ENCODE measurements around the gene ZFR2. TPM values are rescaled to one million over a fixed set of nuclear protein-coding genes. Genes with fewer than 3 reads are reported as not detected.
"Not testable (repeated sequence)": the region's sequence is repeated elsewhere in the genome, so short reads cannot be mapped to it uniquely, and the experiment has no call there.

The ZFR2 gene
- total RNA-seq, 1 experiment from 2014 or later, result not detected

DNA sequence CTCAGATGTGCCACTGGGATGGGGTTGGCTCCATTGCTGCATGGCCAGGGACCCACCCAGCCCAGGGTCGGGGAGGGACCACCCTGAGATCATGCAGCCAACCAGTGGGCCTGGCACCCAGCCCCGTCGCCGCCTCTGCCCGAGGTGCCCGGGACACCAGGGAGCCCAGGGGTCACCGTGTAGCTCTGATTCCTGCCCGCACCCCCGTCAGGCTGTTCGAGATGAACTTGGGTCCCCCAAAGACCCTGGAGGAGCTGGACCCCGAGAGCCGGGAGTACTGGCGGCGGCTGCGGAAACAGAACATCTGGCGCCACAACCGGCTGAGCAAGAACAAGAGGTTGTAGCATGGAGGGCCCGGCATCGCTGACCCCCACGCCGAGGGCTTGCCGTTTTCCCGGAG is 101.8 kb downstream of the ZFR2 start:
- ChIA-PET POLR2A (ENCODE audit: unreplicated experiment) (no interaction called here), CTCF (no interaction called here)
- no peak overlapping the region for H3K9ac ChIP-seq (ENCODE audit: low read length)
- no peak for ATAC-seq
- H3K36me3 ChIP-seq (ENCODE audit: low read depth, low read length), result no peaks in the 10 kb centered on the region
- TF ChIP-seq, protein P1, sequence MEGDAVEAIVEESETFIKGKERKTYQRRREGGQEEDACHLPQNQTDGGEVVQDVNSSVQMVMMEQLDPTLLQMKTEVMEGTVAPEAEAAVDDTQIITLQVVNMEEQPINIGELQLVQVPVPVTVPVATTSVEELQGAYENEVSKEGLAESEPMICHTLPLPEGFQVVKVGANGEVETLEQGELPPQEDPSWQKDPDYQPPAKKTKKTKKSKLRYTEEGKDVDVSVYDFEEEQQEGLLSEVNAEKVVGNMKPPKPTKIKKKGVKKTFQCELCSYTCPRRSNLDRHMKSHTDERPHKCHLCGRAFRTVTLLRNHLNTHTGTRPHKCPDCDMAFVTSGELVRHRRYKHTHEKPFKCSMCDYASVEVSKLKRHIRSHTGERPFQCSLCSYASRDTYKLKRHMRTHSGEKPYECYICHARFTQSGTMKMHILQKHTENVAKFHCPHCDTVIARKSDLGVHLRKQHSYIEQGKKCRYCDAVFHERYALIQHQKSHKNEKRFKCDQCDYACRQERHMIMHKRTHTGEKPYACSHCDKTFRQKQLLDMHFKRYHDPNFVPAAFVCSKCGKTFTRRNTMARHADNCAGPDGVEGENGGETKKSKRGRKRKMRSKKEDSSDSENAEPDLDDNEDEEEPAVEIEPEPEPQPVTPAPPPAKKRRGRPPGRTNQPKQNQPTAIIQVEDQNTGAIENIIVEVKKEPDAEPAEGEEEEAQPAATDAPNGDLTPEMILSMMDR (conservative IDR thresholded peaks at IDR 0.05; ENCODE audit: low read depth, low read length), result no peak
- TF ChIP-seq EZH2phosphoT487 (IDR thresholded peaks at IDR 0.05; ENCODE audit: borderline replicate concordance, low read length) (no peak), EZH2 (IDR thresholded peaks at IDR 0.05; ENCODE audit: low read length, unreplicated experiment) (no peak)
- H3K9me2 ChIP-seq (replicated peaks; ENCODE audit: low read length), result no peaks in the 10 kb centered on the region
- no peaks in the 10 kb centered on the region for H3K27me3 ChIP-seq (ENCODE audit: low read length)
- H4K20me1 ChIP-seq (ENCODE audit: low read length), result no peaks in the 10 kb centered on the region
- peaks cover 5% of the 10 kb centered on the region; the same call in 1 of the 2 replicates for H3K79me2 ChIP-seq (ENCODE audit: low read length)
- H2AFZ ChIP-seq (ENCODE audit: low read length), result no peak overlapping the region
- no TSS peak for BruUV-seq (replicated peaks)
- no peak for DNase-seq
- H3K27ac ChIP-seq (ENCODE audit: low read length), result no peak overlapping the region
- intact Hi-C loops (cut with micrococcal nuclease), result no loop called here
- H3K4me2 ChIP-seq (ENCODE audit: low read length), result no peak overlapping the region
- H3K4me1 ChIP-seq (ENCODE audit: insufficient read depth, low read length), result peaks cover 5% of the 10 kb centered on the region; the same call in 1 of the 2 replicates
- H3K4me3 ChIP-seq (ENCODE audit: low read length), result no peak overlapping the region
- H3F3A ChIP-seq (ENCODE audit: low read length, unreplicated experiment), result no peaks in the 10 kb centered on the region
- no peaks in the 10 kb centered on the region for H3K9me3 ChIP-seq (ENCODE audit: low read length)

DNA sequence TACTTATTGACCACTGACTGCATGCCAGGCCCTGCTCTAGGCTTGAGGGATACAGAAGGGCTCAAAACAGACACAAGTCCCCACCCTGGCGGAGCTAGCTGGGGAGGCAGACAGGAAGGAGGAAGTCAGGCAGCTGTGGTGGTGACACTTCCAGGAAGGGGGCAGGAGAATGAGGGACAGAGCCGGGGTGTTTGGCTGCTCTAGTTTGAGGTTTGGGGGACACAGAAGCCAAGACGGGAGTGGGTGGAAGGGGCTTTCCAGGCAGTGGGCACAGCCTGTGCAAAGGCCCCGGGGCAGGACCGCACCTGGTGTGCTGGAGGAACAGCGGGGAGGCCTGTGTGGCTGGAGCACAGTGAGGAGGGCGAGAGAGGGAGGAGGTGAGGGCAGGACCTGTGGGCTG is 102.3 kb downstream of the ZFR2 start:
- Histone ChIP-seq H2AFZ (ENCODE audit: low read length) (no peak overlapping the region), H3F3A (ENCODE audit: low read length, unreplicated experiment) (no peaks in the 10 kb centered on the region), H3K9ac (ENCODE audit: low read length) (no peak overlapping the region), H3K27ac (ENCODE audit: low read length) (no peak overlapping the region), H3K4me2 (ENCODE audit: low read length) (no peak overlapping the region), H3K4me1 (ENCODE audit: insufficient read depth, low read length) (peaks cover 5% of the 10 kb centered on the region; the same call in 1 of the 2 replicates), H3K27me3 (ENCODE audit: low read length) (no peaks in the 10 kb centered on the region), H3K9me2 (replicated peaks; ENCODE audit: low read length) (no peaks in the 10 kb centered on the region), H3K4me3 (ENCODE audit: low read length) (no peak overlapping the region), H4K20me1 (ENCODE audit: low read length) (no peaks in the 10 kb centered on the region), H3K9me3 (ENCODE audit: low read length) (no peaks in the 10 kb centered on the region), H3K36me3 (ENCODE audit: low read depth, low read length) (no peaks in the 10 kb centered on the region), H3K79me2 (ENCODE audit: low read length) (peaks cover 5% of the 10 kb centered on the region; the same call in 1 of the 2 replicates)
- DNase-seq, result no peak
- POLR2A ChIA-PET (ENCODE audit: unreplicated experiment), result no interaction called here
- no TSS peak for BruUV-seq (replicated peaks)
- TF ChIP-seq, protein P1 (conservative IDR thresholded peaks at IDR 0.05; ENCODE audit: low read depth, low read length), result no peak
- no peak for TF ChIP-seq EZH2 (IDR thresholded peaks at IDR 0.05; ENCODE audit: low read length, unreplicated experiment)
- TF ChIP-seq EZH2phosphoT487 (IDR thresholded peaks at IDR 0.05; ENCODE audit: borderline replicate concordance, low read length), result no peak
- intact Hi-C loops (cut with micrococcal nuclease), result no loop called here
- ATAC-seq, result no peak
- CTCF ChIA-PET, result no interaction called here

DNA sequence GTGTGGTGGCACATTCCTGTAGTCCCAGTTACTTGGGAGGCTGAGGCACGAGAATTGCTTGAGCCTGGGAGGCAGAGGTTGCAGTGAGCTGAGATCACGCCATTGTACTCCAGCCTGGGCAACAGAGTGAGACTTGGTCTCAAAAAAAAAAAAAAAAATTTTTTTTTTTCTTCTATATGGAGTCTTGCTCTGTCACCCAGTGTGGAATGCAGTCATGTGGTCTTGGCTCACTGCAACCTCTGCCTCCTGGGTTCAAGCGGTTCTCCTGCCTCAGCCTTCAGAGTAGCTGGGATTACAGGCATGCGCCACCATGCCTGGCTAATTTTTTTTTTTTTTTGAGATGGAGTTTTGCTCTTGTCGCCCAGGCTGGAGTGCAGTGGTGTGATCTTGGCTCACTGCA is 103.1 kb downstream of the ZFR2 start:
- H3K36me3 ChIP-seq (ENCODE audit: low read depth, low read length); DNase-seq; H3K4me3 ChIP-seq (ENCODE audit: low read length); H3K9me3 ChIP-seq (ENCODE audit: low read length); POLR2A ChIA-PET (ENCODE audit: unreplicated experiment); H3K27ac ChIP-seq (ENCODE audit: low read length); H3K4me1 ChIP-seq (ENCODE audit: insufficient read depth, low read length); H3F3A ChIP-seq (ENCODE audit: low read length, unreplicated experiment); H3K4me2 ChIP-seq (ENCODE audit: low read length); CTCF ChIA-PET; intact Hi-C loops (cut with micrococcal nuclease); H2AFZ ChIP-seq (ENCODE audit: low read length); H4K20me1 ChIP-seq (ENCODE audit: low read length); BruUV-seq (replicated peaks); H3K9ac ChIP-seq (ENCODE audit: low read length); H3K27me3 ChIP-seq (ENCODE audit: low read length); ATAC-seq; H3K9me2 ChIP-seq (replicated peaks; ENCODE audit: low read length): not testable (repeated sequence)
- peaks cover 12% of the 10 kb centered on the region for H3K79me2 ChIP-seq (ENCODE audit: low read length)
